Measurements from ENCODE around the gene CRISPLD2. TPM values are rescaled to one million over a fixed set of nuclear protein-coding genes. Genes with fewer than 3 reads are reported as not detected.
A peak's percentile ranks its signal among the peaks of the same experiment; 100 is the strongest.

The CRISPLD2 gene
- total and polyA plus RNA-seq, 5 experiments from 2014 or later: 0.05 to 0.24 (median 0.07) TPM; not detected in 2

GRCh38 chr16:84922351-84923120, 102.8 kb downstream of the CRISPLD2 start:
- no peak overlapping the region for H3K4me3 Mint-ChIP-seq
- H3K27ac Mint-ChIP-seq: no peak overlapping the region
- no peak for DNase-seq
- H3K27me3 Mint-ChIP-seq: peaks cover 0 to 18% (median 11%) of the 10 kb centered on the region in 5 donors
- no peaks in the 10 kb centered on the region for H3K36me3 Mint-ChIP-seq
- H3K9me3 Mint-ChIP-seq: no peaks in the 10 kb centered on the region
- ATAC-seq: no peak
- POLR2A ChIA-PET: no interaction called here
- H3K4me1 Mint-ChIP-seq: peaks cover 0 to 2% (median 0%) of the 10 kb centered on the region in 4 donors

GRCh38 chr16:84924331-84925091, 104.7 kb downstream of the CRISPLD2 start:
- Mint-ChIP-seq H3K36me3 (no peaks in the 10 kb centered on the region), H3K9me3 (no peaks in the 10 kb centered on the region), H3K27me3 (peaks cover 0 to 7% (median 0%) of the 10 kb centered on the region in 5 donors), H3K27ac (no peak overlapping the region), H3K4me3 (no peak overlapping the region), H3K4me1 (peaks cover 0 to 5% (median 3%) of the 10 kb centered on the region in 4 donors)
- ATAC-seq (no peak), DNase-seq (no peak)
- POLR2A ChIA-PET: no interaction called here

GRCh38 chr16:84925092-84925772, 105.4 kb downstream of the CRISPLD2 start:
- Mint-ChIP-seq H3K36me3 (no peaks in the 10 kb centered on the region), H3K27me3 (peaks cover 0 to 7% (median 0%) of the 10 kb centered on the region in 5 donors), H3K4me1 (peaks cover 0 to 8% (median 5%) of the 10 kb centered on the region in 4 donors), H3K9me3 (no peaks in the 10 kb centered on the region), H3K27ac (no peak overlapping the region), H3K4me3 (no peak overlapping the region)
- ATAC-seq (peak; percentile 57 to 65), DNase-seq (peak; percentile 30 to 80 (median 58))
- POLR2A ChIA-PET: no interaction called here

GRCh38 chr16:84925773-84926372, 106.1 kb downstream of the CRISPLD2 start:
- no peak for DNase-seq
- no peaks in the 10 kb centered on the region for H3K9me3 Mint-ChIP-seq

GRCh38 chr16:84926462-84926861, 106.7 kb downstream of the CRISPLD2 start:
- POLR2A ChIA-PET: no interaction called here
- no peaks in the 10 kb centered on the region for H3K27me3 Mint-ChIP-seq
- no peak for DNase-seq
- no peak overlapping the region for H3K27ac Mint-ChIP-seq
- no peak for ATAC-seq
- no peak overlapping the region for H3K4me3 Mint-ChIP-seq
- H3K36me3 Mint-ChIP-seq: no peaks in the 10 kb centered on the region
- H3K9me3 Mint-ChIP-seq: no peaks in the 10 kb centered on the region
- peaks cover 0 to 8% (median 6%) of the 10 kb centered on the region in 4 donors for H3K4me1 Mint-ChIP-seq

More at GRCh38 chr16:84925773-84926372, 106.1 kb downstream of the CRISPLD2 start:
- Mint-ChIP-seq H3K27ac (no peak overlapping the region), H3K4me3 (no peak overlapping the region), H3K36me3 (no peaks in the 10 kb centered on the region), H3K27me3 (peaks cover 0 to under 1% (median 0%) of the 10 kb centered on the region in 5 donors), H3K4me1 (peaks cover 0 to 8% (median 5%) of the 10 kb centered on the region in 4 donors)
- ATAC-seq: no peak
- POLR2A ChIA-PET: no interaction called here

GRCh38 chr16:84927621-84928591, 108.1 kb downstream of the CRISPLD2 start:
- Mint-ChIP-seq H3K4me3 (no peak overlapping the region), H3K36me3 (no peaks in the 10 kb centered on the region), H3K27ac (peak overlapping the region in 1 of 10 donors; percentile 24), H3K9me3 (no peaks in the 10 kb centered on the region), H3K4me1 (peaks cover 0 to 8% (median 6%) of the 10 kb centered on the region in 4 donors), H3K27me3 (no peaks in the 10 kb centered on the region)
- ATAC-seq (no peak), DNase-seq (peak in 1 of 10 donors; percentile 56)
- POLR2A ChIA-PET: no interaction called here

- no peaks in the 10 kb centered on the region for H3K36me3 Mint-ChIP-seq
- H3K9me3 Mint-ChIP-seq: no peaks in the 10 kb centered on the region
- H3K4me1 Mint-ChIP-seq: peaks cover 0 to 8% (median 6%) of the 10 kb centered on the region in 4 donors
- DNase-seq (peak in 1 of 10 donors; percentile 7), ATAC-seq (no peak)
- no peak overlapping the region for H3K4me3 Mint-ChIP-seq
- H3K27me3 Mint-ChIP-seq: no peaks in the 10 kb centered on the region
- POLR2A ChIA-PET: no interaction called here
- peak overlapping the region in 2 of 10 donors; percentile 51 to 75 for H3K27ac Mint-ChIP-seq
Measured at GRCh38 chr16:84928679-84929420, 109.1 kb downstream of the CRISPLD2 start.

GRCh38 chr16:84929421-84930297, 109.9 kb downstream of the CRISPLD2 start:
- POLR2A ChIA-PET: no interaction called here
- no peaks in the 10 kb centered on the region for H3K36me3 Mint-ChIP-seq
- H3K4me1 Mint-ChIP-seq: peaks cover 0 to 8% (median 6%) of the 10 kb centered on the region in 4 donors
- ATAC-seq (no peak), DNase-seq (peak in 1 of 10 donors; percentile 8)
- H3K9me3 Mint-ChIP-seq: no peaks in the 10 kb centered on the region
- H3K4me3 Mint-ChIP-seq: no peak overlapping the region
- peak overlapping the region in 4 of 10 donors; percentile 36 to 75 (median 56) for H3K27ac Mint-ChIP-seq
- H3K27me3 Mint-ChIP-seq: no peaks in the 10 kb centered on the region

GRCh38 chr16:84930298-84931106, 110.7 kb downstream of the CRISPLD2 start:
- Mint-ChIP-seq H3K4me3 (no peak overlapping the region), H3K9me3 (no peaks in the 10 kb centered on the region), H3K36me3 (no peaks in the 10 kb centered on the region), H3K27me3 (no peaks in the 10 kb centered on the region), H3K4me1 (peaks cover 0 to 8% (median 6%) of the 10 kb centered on the region in 4 donors), H3K27ac (no peak overlapping the region)
- no peak for DNase-seq
- no peak for ATAC-seq
- POLR2A ChIA-PET: no interaction called here

- H3K9me3 Mint-ChIP-seq: no peaks in the 10 kb centered on the region
- H3K4me3 Mint-ChIP-seq: no peak overlapping the region
- no peak overlapping the region for H3K27ac Mint-ChIP-seq
- no peaks in the 10 kb centered on the region for H3K27me3 Mint-ChIP-seq
- no peaks in the 10 kb centered on the region for H3K36me3 Mint-ChIP-seq
- DNase-seq (no peak), ATAC-seq (no peak)
- POLR2A ChIA-PET: no interaction called here
- peaks cover 0 to 8% (median 6%) of the 10 kb centered on the region in 4 donors for H3K4me1 Mint-ChIP-seq
Measured at GRCh38 chr16:84931107-84931494, 111.3 kb downstream of the CRISPLD2 start.
